Fibroblast of the conjunctiva (primary cell): ENCODE measurements around the gene HSPA4.
"Not testable (repeated sequence)": the region's sequence is repeated elsewhere in the genome, so short reads cannot be mapped to it uniquely, and the experiment has no call there.

ENCODE experiments used
- DNase-seq: peaks from one replicate; pipeline ENCODE4 v3.0.0-alpha.2; 2010; ENCODE audit warnings: low read depth

The HSPA4 gene

DNA sequence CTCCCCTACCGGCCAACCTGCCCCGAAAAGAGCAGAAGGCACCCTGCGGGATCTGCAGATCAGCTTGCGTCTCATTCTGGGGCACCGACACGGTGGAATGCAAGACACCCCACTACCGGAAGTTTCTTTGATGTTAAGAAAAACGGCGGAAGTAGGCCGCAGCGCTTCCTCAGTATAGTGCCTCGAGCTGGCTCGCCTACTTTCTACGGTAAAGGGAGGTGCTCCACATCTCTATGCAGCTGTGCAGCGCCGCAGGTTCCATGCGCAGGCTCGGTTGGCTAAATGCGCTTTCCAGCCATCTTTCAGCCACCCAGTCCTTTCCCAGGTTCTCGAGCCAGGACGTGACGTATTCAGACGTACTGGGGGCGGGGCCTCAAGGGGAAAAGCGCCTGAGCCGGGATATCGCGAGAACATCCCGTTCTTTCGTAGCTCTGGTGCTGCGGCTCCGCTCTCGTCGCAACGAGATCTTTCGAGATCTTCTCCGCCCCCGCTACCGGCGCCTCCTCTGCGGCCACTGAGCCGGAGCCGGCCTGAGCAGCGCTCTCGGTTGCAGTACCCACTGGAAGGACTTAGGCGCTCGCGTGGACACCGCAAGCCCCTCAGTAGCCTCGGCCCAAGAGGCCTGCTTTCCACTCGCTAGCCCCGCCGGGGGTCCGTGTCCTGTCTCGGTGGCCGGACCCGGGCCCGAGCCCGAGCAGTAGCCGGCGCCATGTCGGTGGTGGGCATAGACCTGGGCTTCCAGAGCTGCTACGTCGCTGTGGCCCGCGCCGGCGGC, at the start of gene HSPA4:
Gene HSPA4 (plus strand): TSS at position 472 of the 775 bp plus-strand sequence. CDS start 238 bp downstream, at position 710.
- peak; percentile 97 for DNase-seq

DNA sequence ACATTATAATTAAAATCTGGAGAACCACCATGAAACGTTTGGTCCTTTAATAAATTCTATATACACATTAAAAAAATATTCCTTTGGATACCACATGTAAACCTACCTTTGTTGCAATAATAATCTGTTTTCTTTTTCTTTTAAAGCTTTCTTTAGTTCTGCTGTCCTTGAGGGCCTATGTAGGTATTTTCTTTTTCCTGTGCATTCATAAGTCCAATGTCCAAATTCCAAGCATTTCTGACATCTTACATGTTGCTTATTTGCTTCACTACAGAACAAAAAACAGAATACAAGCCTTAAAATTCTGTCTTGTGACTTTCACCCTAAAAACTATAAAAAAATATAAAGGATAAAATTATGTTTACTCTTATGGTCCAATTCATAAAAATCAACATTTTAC, 45.2 kb upstream of the HSPA4 start:
- DNase-seq: no peak

DNA sequence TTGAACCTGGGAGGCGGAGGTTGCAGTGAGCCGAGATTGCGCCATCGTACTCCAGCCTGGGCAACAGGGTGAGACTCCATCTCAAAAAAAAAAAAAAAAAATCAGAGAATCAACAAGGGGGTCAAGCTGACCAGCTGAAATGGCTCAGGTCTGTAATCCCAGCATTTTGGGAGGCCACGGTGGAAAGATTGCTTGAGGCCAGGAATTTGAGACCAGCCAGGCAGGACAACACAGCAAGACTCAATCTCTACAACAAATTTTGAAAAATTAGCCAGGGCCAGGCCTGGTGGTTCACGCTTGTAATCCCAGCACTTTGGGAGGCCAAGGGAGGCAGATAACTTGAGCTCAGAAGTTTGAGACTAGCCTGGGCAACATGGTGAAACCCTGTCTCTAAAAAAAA, 43.4 kb upstream of the HSPA4 start:
- DNase-seq: not testable (repeated sequence)

DNA sequence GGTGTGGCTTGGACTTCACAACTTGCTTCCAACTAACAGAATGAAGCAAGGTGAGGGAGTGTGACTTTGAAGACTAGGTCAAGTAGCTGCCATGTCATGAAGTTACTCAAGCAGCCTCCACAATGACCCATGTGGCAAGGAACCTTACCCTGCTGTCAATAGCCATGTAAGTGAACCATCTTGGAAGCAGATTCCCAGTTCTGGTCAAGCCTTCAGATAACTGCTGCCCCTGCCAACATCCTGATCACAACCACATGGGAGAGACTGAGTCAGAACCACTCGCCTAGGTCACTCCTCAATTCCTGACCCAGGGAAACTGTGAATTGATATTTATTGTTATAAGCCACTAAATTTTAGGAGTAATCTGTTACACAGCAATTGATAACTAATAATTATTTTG, 36.3 kb upstream of the HSPA4 start:
- no peak for DNase-seq

DNA sequence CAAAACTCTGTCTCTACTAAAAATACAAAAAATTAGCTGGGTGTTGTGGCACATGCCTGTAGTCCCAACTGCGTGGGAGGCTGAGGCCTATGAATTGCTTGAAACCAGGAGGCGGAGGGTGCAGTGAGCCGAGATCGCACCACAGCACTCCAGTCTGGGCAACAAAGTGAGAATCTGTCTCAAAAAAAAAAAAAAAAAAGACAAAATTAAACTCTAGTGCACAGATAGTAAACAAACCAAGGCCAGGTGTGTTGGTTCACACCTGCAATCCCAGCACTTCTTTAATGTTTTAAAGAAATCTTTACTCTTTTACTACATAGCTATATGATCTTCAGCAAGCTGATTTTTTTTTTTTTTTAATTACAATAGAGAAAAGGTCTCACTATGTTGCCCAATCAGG, 33.8 kb upstream of the HSPA4 start:
- DNase-seq: no peak

DNA sequence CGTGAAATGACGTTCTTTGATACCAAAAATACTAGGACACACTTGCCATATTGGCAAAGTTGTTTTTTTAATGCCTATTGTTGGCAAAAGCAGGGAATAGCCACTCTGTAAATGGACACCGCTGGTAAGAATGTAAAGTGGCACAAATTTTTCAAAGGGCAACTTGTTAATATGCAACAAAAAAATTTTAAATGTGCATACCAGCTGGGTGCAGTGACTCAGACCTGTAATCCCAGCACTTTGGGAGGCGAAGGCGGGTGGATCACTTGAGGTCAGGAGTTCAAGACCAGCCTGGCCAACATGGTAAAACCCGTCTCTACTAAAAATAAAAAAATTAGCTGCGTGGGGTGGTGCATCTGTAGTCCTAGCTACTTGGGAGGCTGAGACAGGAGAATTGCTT, 32.3 kb upstream of the HSPA4 start:
- DNase-seq: not testable (repeated sequence)

DNA sequence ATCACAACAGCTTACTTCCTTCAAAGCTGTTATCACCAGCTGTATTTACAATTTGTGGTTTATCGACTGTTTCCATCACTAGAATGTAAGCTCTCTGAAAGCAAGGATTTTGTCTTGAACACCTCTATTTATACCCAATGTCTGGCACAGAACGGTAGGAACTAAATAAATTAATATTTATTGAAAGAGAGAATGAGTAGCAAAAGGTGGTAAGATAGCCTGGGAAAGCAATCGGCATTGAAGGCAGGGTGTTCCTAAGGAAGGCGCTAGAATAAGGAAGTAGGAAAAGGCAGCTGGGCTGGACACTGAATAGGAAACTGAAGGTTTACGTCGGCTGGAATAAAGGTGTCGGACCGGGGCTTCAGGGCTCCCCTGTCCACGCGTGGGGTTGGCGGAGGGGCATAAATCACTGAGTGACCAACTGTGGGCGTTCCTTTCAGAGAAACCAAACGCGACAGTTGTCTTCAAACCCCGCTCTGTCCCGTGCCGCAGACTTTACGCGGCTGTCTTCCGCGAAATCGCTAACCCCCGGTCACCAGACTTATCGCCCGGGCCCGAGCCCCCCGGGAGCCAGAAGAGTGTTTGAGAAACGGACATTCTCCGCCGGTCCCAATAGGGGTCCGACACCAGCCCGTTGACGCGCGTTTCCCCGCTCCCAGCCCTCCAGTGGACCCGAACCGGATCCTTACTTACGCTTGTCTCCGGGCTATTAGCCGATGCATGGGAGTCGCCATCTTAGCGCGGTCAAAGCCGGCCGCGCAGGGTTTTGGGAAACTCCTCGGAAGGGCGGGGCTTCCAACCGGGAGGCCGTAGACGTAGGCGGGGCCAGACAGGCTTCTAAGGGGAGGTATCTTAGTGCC, 25.8 kb upstream of the HSPA4 start, which contains the start of gene ZCCHC10:
Gene ZCCHC10 (minus strand): TSS at position 746 of the 860 bp plus-strand sequence. CDS start 12 bp downstream, at position 734.
- DNase-seq: peak; percentile 83

DNA sequence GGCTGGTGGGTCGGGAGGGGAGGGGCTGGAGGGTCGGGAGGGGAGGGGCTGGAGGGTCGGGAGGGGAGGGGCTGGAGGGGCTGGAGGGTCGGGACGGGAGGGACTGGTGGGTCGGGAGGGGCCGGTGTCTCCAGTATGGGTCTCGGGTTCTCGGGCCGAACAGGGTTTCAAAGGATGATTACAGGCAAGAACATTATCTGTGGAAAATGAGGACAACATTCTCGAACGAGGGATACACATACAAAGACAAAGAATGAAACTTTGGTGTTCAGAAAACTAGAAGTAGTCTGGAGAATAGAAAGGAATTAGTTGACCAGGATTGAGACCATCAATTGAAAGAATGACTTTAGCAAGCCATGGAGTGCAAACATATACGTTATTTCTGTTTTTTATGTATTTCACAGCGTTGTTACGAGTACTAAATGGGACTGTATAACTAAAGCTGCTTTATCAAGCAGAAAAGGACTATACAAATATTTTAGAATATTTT, 25.1 kb upstream of the HSPA4 start:
- DNase-seq: no peak

DNA sequence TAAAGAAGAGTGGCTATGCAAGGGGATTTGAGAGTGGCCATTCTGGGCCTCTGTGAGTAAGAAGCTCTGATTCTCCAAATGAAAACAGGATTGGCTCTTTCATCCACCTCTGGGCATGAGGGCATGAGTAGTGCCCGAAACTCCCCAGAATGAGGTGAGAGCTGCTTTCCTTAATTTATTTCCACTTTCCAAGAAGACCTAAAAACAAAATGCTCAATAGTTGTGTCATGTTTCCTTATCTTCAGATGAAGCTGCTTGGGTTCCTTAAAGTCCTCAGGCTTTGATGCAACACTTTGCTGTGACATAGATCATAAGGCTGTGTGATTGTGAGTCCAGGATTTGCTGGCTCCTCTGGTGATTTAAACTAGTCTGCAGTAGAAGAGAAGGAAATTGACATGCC, 22.4 kb upstream of the HSPA4 start:
- DNase-seq: no peak

DNA sequence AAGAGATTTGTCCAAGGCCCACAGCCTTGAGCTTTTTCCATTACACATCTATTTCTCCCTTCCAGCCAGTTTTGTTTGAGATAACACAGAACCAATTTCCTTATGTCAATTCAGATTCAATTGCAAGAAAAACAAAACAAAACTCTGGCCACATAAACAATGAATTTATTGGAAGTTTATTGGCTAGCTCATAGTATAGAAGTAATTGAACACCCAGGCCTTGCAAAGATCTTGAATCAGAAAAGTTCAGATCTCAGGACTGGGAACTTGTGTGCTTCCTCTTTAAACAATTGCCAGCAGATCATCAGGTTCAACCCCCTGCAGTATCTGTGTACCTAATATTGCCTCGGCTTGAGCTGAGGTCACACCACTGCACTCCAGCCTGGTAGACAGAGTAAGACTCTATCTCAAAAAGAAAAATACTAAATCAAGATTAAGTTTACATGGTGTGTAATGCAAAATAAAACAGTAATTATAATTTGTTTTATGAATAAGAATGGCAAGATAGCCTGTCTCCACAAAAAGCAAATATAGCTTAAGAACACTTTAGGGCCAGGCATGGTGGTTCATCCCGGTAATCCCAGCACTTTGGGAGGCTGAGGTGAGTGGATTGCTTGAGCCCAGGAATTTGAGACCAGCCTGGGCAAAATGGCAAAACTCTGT, 21.3 kb upstream of the HSPA4 start:
- no peak for DNase-seq

DNA sequence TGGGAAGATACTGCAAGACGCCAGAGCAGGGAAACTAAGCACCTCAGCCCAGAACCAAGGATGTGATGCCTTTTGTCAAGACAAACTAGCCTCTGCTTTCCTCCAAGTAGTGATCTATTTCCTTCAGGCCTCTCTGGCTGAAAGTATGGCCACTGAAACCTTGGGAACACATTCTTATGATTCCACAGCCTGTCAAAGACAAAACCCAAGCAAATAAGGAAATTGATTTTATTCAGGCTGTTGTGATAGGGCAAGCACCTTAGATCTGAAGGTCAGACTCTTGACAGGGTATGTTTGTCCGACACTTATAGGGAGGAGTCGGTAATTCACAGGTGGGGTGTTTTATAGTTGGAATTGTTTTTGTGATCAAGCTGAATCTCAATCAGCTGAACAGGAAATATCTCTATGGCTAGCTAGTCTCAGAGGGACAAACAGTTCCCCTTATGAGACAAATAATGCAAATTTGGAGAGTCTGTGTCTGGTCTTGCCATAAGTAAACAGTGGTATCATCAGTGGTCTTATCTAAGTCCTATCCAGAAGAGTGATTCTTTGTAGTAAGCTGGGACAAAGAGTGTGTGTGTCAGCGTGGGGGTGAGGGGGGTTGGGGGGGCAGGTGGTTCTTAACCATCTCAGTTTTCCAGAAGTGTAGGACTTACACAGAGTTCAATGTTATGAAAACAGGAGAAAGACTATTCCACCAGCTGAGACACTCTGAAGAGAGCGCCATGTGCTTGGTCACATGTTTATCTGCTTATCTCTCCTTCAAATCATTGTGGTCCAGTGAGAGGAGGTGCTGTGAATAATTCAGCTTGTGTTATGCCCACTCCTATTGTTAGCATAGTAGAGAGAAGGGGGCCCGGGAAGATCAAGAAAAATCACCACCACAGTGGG, 18.7 kb upstream of the HSPA4 start:
- no peak for DNase-seq

DNA sequence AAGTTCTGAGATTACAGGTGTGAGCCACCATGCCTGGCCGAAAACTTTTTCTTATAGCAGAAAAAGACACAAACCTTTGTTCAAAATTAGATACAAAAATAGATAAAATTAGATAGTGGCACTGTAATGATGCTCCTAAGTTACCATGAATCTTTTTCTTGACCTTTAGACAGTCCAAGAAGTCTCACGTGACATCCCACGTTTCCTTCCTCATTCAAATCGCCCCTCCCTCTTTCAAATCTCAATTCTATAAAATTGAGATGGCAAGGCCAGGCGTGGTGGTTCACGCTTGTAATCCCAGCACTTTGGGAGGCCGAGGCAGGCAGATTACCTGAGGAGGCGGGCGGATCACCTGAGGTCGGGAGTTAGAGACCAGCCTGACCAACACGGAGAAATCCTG, 17.7 kb upstream of the HSPA4 start:
- DNase-seq: no peak

DNA sequence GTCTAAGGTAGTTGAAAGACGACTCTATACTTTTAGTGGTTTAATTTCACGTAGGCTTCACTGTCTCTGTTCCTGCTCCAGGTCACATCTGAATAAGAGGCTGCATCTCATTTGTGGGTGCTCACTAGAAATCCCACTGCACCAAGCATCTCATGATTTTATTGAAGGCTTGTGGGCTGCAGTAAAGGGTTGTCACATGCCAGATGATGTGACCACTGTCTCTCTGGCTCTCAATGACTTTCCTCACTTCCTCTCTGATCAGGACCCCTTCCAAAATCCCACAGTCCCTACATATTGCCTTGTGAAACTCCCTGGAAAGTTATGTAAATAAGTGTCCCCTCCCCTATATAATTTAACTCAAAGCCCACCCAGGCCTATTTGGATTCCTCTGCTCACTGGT, 16.6 kb upstream of the HSPA4 start:
- DNase-seq: no peak

DNA sequence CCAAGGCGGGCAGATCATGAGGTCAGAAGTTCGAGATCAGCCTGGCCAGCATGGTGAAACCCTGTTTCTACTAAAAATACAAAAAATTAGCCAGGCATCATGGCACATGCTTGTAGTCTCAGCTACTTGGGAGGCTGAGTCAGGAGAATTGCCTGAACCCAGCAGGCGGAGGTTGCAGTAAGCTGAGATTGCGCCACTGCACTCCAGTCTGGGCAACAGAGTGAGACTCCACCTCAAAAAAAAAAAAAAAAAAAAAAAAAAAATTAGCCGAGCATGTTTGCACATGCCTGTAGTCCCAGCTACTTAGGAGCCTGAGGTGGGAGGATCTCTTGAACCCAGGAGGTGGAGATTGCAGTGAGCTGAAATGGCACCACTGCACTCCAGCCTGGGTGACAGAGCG, 15.1 kb upstream of the HSPA4 start:
- DNase-seq: not testable (repeated sequence)

DNA sequence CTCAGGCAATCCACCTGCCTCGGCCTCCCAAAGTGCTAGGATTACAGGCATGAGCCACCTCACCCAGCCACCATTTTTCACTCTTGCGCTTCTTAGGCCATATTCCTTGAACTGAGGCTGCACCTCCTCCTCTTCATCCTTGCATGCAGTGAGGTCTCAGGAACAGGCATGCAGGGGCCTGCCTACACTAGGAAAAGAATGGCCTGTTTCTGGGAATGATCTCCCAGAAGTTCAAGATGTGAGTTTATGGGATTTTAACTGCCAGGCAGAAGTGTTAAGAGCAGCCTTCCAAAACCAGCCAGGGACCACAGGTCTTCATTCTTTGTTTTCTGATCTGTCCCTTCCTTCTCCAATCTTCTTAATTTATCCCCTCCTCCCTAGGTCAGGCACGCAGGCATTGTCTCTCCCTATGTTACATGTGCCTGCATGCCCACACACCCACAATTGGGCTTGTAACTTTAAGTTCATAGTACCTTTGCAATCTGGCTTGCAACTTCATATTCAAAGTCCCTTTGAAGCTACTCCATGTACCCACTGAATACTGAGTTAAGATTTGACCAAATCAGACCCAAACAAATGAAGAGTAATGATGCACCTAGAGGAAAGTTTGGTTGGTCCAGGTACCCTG, 10.5 kb upstream of the HSPA4 start:
- DNase-seq: no peak

DNA sequence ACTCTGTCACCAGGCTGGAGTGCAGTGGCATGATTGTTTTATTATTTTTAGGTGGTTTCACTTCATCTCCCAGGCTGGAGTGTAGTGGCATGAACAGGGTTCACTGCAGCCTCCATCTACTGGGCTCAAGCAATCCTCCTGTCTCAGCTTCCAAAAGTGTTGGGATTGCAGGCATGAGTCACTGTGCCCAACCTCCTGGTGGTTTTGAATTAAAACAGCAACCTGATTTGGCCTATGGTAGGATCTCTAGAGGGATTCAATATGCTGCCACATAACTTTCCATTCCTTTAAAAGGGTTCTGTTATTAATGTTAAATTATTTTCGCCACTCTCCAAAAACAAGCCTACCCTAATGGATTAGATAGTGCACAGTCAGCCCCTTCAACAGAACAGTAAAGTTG, 9.9 kb upstream of the HSPA4 start:
- peak; percentile 13 for DNase-seq

DNA sequence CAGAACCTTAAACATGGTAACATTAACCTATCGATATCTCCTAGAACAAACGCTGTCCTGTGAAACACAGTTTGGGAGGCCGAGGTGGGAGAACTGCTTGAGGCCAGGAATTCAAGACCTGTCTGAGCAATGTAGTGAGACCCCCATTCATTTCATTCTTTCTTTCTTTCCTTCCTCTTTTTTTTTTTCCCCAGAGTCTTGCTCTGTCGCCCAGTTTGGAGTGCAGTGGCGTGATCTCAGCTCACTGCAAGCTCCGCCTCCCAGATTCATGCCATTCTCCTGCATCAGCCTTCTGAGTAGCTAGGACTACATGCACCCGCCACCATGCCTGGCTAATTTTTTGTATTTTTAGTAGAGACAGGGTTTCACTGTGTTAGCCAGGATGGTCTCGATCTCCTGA, 5.3 kb upstream of the HSPA4 start:
- DNase-seq: not testable (repeated sequence)

DNA sequence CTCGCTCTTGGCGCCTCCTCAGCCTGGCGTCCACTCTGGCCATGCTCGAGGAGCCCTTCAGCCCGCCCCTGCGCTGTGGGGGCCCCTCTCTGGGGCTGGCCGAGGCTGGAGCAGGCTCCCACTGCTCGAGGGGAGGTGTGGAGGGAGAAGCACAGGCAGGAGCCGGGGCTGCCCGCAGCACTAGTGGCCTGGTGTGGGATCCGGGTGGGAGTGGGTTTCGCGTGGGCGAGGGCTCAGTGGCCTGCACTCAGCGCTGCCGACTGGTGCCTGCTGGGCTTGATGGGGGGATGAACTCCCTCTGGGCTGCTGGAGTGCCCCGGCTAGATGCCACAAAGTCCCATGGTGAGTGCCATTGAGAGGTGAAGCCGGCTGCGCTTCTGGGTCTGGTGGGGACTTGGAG, 4.4 kb upstream of the HSPA4 start:
- DNase-seq: no peak

DNA sequence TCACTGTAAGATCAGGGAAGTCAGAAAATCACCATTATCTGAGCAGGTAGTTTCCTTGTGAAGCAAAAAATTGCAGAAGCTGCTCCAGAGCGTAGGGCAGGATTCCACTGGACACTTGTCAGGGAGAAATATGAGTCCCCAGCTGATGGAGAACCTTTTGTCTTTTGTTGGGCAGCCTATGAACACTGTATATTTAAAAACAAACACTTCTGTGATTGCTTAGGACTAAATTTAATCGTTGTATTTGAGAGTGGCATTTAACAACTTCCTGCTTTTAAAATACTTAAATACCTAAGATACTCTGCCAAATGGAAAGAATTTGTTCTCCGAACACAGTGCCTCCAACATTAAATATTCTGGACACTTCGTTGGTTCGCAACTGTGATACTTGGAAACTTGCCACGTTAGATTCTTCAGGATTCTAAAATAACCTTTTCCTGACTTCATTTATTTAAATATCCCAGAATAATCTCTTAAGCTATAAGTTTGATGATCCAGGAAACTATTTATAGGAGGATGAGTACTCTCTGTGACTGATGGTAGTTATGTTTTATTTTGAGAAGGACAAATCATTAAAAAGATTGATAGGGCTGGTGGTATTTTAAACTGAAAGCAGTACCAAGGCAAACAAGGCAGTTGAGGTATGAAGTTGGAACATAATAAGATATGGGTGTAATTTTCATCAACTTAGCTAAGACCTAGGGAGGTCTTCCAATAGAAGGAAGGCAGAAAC, 2.7 kb upstream of the HSPA4 start:
- no peak for DNase-seq

DNA sequence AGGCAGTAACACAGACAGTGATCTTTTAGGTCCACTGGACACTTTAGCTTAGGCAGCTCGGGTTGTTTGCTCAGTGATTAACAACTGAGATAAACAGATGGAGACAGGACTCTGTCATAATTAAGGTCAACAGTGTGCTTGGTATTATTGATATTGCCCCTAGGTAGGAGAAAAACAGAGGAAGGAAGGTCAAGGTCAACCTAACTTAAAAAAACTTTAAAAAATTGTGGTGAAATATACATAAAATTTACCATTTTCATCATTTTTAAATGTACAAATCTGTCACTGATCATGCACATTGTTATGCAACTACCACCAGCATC, 2.1 kb upstream of the HSPA4 start:
- DNase-seq: no peak
